ENCODE measurements around the gene SDCCAG8. TPM values are rescaled to one million over a fixed set of nuclear protein-coding genes. Genes with fewer than 3 reads are reported as not detected.

SDCCAG8 gene
- total RNA-seq, 1 experiment from 2014 or later, result 17.2 TPM

DNA sequence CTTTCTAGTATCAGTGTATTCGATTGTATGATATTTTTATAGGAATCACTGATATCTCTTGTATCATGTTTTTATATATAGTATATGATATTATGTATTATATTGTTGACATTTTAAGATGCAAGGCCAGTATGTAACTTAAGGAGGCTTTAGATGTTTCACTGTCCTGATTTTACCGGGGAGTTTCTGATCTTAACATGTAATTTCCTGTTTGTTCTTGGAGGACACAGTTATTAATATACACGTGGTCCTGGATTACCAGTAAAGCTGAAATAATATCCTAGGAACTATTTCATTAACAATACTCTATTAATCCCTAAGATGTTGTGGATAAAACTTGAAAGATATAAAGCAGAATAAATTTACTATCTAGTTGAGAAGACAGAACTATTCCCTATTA is 19.5 kb downstream of the SDCCAG8 start:
- Histone ChIP-seq H3K27ac (no peak overlapping the region), H3K27me3 (replicated peaks) (no peaks in the 10 kb centered on the region; the same call in 1 of the 2 replicates), H3K4me1 (replicated peaks) (peaks cover 9% of the 10 kb centered on the region), H3K4me3 (no peak overlapping the region), H3K36me3 (peaks cover 21% of the 10 kb centered on the region), H3K9me3 (replicated peaks) (no peaks in the 10 kb centered on the region)
- DNase-seq (ENCODE audit: low read depth in 1 of 2, low spot score in 2 of 2), result no peak

DNA sequence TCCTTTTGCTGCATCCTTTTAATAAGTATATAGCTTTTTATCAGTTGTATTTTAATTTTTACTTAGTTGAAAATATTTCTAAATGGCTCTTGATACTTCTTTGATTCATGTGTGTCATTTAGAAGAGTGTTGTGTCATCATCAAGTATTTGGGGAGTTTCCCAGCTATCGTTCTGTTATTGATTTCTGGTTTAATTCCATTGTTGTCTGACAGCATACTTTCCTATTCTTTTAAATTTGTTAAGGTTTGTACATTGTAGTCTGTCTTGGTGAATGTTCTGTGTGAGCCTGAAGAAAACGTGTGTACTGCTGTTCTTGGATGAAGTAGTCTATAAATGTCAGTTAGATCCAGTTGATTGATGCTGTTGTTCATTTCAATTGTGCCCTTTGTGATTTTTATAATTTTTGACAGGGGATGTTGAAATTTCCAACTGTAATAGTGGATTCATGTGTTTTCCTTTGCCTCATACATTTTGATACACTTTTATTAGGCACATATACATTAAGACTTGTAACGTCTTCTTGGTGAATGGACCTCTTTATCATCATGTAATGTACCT is 24.8 kb downstream of the SDCCAG8 start:
- Histone ChIP-seq H3K27me3 (replicated peaks) (no peaks in the 10 kb centered on the region; the same call in 1 of the 2 replicates), H3K4me1 (replicated peaks) (no peaks in the 10 kb centered on the region), H3K4me3 (no peak overlapping the region), H3K36me3 (peaks cover 17% of the 10 kb centered on the region), H3K9me3 (replicated peaks) (no peaks in the 10 kb centered on the region), H3K27ac (no peak overlapping the region)
- DNase-seq (ENCODE audit: low read depth in 1 of 2, low spot score in 2 of 2), result no peak

DNA sequence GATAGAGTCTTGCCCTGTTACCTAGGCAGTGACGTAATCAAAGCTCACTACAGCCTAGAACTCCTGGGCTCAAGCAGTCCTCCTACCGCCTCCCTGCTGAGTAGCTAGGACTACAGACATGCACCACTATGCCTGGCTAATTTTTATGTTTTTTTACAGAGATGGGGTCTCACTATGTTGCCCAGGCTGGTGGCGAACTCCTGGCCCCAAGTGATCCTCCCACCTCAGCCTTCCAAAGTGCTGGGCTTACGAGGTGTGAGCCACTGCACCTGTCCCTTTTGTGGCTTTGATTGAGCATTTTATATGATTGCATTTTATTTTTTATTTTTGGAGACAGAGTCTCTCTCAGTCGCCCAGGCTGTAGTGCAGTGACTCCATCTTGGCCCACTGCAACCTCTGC is 25.8 kb downstream of the SDCCAG8 start:
- no peaks in the 10 kb centered on the region; the same call in 1 of the 2 replicates for H3K4me1 ChIP-seq (replicated peaks)

DNA sequence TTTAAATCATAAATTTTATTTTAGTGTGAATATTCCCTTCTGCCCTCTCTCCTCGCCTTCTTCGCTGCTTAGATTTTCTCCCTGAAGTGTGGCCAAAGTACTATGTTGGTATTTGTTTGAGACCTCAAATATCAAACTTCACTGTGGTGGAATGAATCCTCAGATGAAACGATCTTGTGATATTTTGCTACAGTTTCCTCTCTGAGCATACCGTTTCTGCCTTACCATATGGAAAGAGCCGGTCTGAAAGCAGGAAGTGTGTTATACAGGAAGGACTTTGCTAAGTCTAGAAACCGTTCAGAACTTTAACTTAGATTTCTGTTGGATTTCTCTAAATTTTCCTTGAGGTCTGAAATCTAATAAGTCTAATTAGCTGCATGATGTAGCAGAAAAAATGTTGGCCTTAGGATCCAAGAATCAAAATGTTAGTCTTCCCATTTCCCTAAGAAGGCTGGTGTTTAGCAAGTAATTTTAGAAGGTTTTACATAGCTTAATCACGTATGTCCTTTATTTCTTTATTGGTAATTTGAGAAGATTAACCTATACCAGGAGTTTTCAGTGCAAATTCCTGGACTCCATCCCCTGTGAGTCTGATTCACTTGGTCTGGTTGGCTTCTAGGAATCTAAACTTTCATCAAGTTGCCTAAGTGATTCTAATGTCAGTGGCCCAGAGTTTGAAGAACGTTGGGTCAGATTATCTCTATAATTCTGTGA is 30.7 kb downstream of the SDCCAG8 start:
- Histone ChIP-seq H3K27ac (0 out of 2 replicates have a peak overlapping the region, but pooled peaks have one; percentile 6), H3K36me3 (peaks cover 22% of the 10 kb centered on the region), H3K4me1 (replicated peaks) (peaks cover 15% of the 10 kb centered on the region), H3K9me3 (replicated peaks) (no peaks in the 10 kb centered on the region), H3K4me3 (no peak overlapping the region), H3K27me3 (replicated peaks) (no peaks in the 10 kb centered on the region)
- no peak for DNase-seq (ENCODE audit: low read depth in 1 of 2, low spot score in 2 of 2)

More for the DNA sequence above, 25.8 kb downstream of the SDCCAG8 start:
- Histone ChIP-seq H3K27me3 (replicated peaks) (no peaks in the 10 kb centered on the region; the same call in 1 of the 2 replicates), H3K4me3 (no peak overlapping the region), H3K9me3 (replicated peaks) (no peaks in the 10 kb centered on the region), H3K36me3 (peaks cover 24% of the 10 kb centered on the region), H3K27ac (no peak overlapping the region)
- no peak for DNase-seq (ENCODE audit: low read depth in 1 of 2, low spot score in 2 of 2)

DNA sequence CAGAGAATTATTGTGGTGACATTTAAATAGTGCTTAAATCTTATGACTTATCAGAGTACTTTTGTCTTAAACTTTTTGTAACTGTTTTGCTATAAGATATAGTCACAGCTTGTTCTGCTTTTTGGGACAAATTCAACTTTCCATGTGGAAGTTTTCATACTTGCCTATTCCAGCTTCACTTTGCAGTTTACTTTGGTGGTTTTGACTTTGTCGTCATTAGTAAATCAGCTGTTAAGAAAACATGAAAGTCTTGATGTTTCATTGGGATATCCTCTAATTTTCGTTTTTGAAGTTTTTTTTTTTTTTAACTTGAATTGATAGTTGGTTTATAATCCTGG is 31.3 kb downstream of the SDCCAG8 start:
- Histone ChIP-seq H3K9me3 (replicated peaks) (no peaks in the 10 kb centered on the region), H3K27me3 (replicated peaks) (no peaks in the 10 kb centered on the region), H3K4me1 (replicated peaks) (peaks cover 15% of the 10 kb centered on the region), H3K4me3 (no peak overlapping the region), H3K27ac (peak overlapping the region; percentile 6; the same call in 1 of the 2 replicates), H3K36me3 (peaks cover 22% of the 10 kb centered on the region)
- no peak for DNase-seq (ENCODE audit: low read depth in 1 of 2, low spot score in 2 of 2)

DNA sequence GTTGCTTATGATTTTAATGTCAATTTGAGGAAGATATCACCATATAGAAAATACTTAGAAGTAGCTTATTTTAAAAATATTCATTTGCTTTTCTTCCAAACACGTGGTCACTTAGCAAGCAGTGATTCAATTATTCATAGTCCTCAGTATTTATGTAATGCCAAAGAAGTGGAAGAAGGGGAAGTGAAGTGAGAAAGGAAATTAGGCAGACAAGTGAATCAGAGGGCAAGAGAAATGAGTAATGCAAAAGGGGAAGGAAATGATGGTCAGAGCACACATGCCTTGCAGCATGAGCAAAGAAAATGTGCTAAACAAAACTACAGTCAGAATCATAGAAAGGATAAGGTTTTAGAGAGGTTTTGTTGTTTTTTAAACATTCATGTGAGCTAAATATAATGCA is 31.8 kb downstream of the SDCCAG8 start:
- peak overlapping the region; percentile 6 for H3K27ac ChIP-seq

DNA sequence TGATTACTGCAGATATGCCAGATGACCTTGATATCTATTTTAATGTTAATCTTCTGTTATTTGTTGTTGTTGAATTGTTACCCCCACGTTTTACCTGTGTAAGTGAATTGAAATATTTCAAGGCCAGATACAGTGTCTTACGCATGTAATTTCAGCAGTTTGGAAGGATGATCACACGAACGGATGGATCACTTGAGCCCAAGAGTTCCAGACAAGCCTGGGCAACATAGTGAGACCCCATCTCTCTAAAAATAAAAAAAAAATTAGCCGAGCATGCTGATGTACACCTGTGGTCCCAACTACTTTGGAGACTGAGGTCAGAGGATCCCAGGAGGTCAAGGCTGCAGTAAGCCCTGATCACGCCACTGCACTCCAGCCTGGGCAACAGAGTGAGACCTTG is 32.2 kb downstream of the SDCCAG8 start:
- Histone ChIP-seq H3K9me3 (replicated peaks) (no peaks in the 10 kb centered on the region), H3K27me3 (replicated peaks) (no peaks in the 10 kb centered on the region), H3K4me1 (replicated peaks) (peaks cover 15% of the 10 kb centered on the region), H3K36me3 (peaks cover 22% of the 10 kb centered on the region), H3K27ac (peak overlapping the region; percentile 3; the same call in 1 of the 2 replicates), H3K4me3 (no peak overlapping the region)
- no peak for DNase-seq (ENCODE audit: low read depth in 1 of 2, low spot score in 2 of 2)

More for the DNA sequence above, 31.8 kb downstream of the SDCCAG8 start:
- Histone ChIP-seq H3K27me3 (replicated peaks) (no peaks in the 10 kb centered on the region), H3K9me3 (replicated peaks) (no peaks in the 10 kb centered on the region), H3K36me3 (peaks cover 22% of the 10 kb centered on the region), H3K4me1 (replicated peaks) (peaks cover 15% of the 10 kb centered on the region), H3K4me3 (no peak overlapping the region)
- peak in 1 of 2 experiments; percentile 35 for DNase-seq (ENCODE audit: low read depth in 1 of 2, low spot score in 2 of 2)

DNA sequence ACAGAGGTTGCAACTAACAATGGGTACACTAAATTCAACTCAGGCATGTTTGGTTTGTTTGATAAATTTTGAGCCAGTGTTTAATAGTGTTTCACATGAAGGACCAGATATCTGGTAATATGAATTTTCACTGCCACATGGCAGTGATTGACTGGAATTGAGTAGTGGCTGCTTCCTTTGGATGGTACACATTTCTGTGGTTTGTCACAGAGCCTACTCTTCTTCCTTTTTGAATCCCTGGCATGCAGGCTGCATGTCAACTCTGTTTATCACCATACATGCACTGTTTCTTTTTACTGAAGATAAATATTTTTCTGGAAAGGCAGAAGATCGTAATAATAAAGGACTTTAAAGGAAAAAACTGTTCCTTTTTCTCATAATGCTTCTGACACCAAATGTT is 35.5 kb downstream of the SDCCAG8 start:
- DNase-seq (ENCODE audit: low read depth in 1 of 2, low spot score in 2 of 2), result no peak
- no peaks in the 10 kb centered on the region for H3K9me3 ChIP-seq (replicated peaks)
- H3K27me3 ChIP-seq (replicated peaks), result no peaks in the 10 kb centered on the region
- no peak overlapping the region for H3K27ac ChIP-seq
- no peak overlapping the region for H3K4me3 ChIP-seq
- peaks cover 15% of the 10 kb centered on the region for H3K4me1 ChIP-seq (replicated peaks)
- peaks cover 24% of the 10 kb centered on the region for H3K36me3 ChIP-seq

DNA sequence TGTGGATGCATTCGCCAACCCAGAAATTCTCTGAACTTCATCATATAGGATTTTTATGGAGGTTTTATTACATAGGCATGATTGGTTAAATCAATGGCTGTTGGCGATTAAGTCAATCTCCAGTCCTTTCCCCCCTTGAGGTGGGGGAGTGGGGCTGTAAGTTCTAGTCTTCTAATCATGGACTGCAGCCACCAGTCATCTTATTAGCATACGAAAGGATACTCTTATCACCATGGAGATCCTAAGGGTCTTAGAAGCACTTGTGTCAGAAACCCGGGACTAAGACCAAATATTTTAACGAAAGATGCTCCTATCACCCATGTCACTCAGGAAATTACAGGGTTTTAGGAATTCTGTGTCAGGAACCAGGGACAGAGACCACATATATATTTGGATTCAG is 36.3 kb downstream of the SDCCAG8 start:
- H3K27me3 ChIP-seq (replicated peaks), result no peaks in the 10 kb centered on the region
- no peak for DNase-seq (ENCODE audit: low read depth in 1 of 2, low spot score in 2 of 2)
- H3K36me3 ChIP-seq, result peaks cover 17% of the 10 kb centered on the region
- peaks cover 12% of the 10 kb centered on the region for H3K4me1 ChIP-seq (replicated peaks)
- H3K27ac ChIP-seq, result no peak overlapping the region
- no peak overlapping the region for H3K4me3 ChIP-seq
- no peaks in the 10 kb centered on the region for H3K9me3 ChIP-seq (replicated peaks)

DNA sequence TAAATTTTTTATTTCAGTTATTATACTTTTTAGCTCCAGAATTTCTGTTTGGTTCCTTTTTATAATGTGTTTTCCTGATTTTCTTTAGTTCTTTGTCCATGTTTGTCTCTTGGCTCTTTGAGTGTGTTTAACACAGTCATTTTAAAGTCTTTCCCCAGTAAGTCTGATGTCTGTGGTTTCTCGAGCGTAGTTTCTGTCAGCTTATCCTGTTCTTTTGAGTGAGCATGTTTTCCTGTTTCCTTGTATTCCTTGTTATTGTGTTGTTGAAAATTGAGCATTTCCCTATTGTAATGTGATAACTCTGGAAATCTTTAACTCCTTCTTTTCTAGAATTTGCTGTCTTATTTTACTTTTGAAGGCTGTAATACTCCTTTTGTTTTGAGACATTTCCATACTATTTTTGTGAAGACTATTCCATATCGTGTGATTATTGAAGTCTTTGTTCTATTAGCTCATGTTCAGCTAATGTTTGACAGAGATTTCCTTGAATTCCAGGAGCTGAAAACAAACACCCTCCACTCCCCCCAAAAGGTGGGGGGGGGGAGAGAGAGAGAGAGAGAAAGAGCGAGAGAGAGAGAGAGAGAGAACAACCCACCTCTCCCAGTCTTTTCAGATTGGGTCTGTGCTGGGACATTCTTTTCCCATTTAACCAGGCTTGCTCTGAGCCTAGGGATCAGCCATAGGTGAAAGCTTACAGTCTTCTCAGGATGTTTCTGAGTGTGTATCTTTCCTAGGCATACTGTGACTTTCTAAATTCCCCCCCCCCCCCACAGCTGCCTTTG is 38.3 kb downstream of the SDCCAG8 start:
- no peaks in the 10 kb centered on the region for H3K9me3 ChIP-seq (replicated peaks)
- H3K4me3 ChIP-seq, result no peak overlapping the region
- H3K27ac ChIP-seq, result no peak overlapping the region
- H3K36me3 ChIP-seq, result peaks cover 21% of the 10 kb centered on the region
- DNase-seq (ENCODE audit: low read depth in 1 of 2, low spot score in 2 of 2), result no peak
- H3K4me1 ChIP-seq (replicated peaks), result no peaks in the 10 kb centered on the region
- no peaks in the 10 kb centered on the region for H3K27me3 ChIP-seq (replicated peaks)

DNA sequence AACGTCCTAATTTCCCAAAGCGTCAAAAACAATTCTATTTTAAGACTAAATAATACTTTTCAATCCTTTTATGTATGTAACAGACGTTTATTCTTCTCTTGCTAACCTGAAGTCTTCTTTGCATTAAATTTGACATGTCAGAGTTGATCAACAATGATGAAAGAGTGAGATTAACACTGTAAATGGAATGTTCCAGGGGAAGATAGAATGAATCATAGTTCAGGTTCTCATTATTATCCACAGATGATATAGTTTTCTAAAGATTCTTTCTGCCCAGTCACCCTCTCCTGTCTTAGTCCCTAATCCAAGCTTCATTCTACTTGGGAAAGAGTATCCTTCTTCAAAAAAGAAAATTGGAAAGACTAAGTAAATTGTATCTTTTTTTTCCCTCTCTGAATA is 38.9 kb downstream of the SDCCAG8 start:
- DNase-seq (ENCODE audit: low read depth in 1 of 2, low spot score in 2 of 2), result no peak
- Histone ChIP-seq H3K27me3 (replicated peaks) (no peaks in the 10 kb centered on the region), H3K4me3 (no peak overlapping the region), H3K36me3 (peaks cover 15% of the 10 kb centered on the region), H3K27ac (no peak overlapping the region), H3K9me3 (replicated peaks) (no peaks in the 10 kb centered on the region), H3K4me1 (replicated peaks) (no peaks in the 10 kb centered on the region)

DNA sequence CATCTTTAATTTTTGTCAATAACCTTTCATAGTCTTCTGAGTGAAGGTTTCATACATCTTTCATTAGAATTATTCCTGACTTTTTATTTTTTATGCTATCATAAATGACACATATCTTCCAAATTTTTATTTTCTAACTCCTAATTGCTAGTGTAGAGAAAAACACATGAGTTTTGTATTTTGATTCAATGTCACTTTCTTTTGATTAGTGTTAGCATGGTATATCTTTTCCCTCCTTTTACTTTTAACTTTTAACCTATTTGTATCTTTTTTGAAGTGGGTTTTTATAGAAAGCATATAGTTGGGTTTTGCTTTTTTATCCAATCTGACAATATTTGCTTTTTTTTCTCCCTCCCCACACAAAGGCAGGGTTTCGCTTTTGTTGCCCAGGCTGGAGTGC is 43.2 kb downstream of the SDCCAG8 start:
- no peaks in the 10 kb centered on the region for H3K27me3 ChIP-seq (replicated peaks)
- no peak overlapping the region for H3K4me3 ChIP-seq
- H3K36me3 ChIP-seq, result peaks cover 15% of the 10 kb centered on the region
- no peaks in the 10 kb centered on the region for H3K4me1 ChIP-seq (replicated peaks)
- no peak overlapping the region for H3K27ac ChIP-seq
- H3K9me3 ChIP-seq (replicated peaks), result no peaks in the 10 kb centered on the region
- no peak for DNase-seq (ENCODE audit: low read depth in 1 of 2, low spot score in 2 of 2)

DNA sequence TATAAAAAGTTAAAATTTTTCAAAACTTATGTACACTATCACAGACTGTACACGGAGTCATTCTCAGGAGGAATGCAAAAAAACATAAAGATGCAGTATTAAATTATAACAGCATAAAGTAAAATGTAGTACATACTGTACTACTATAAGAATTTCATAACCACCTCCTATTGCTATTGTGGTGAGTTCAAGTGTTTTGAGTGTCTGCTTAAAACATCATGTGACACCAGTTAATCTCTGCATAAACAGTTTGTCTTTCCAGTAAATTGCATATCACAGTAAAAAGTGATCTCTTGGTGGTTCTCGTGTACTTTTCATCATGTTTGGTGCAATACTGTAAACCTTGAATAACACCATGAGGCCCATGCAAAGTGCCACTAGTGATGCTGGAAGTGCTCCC is 45.2 kb downstream of the SDCCAG8 start:
- Histone ChIP-seq H3K27ac (no peak overlapping the region), H3K4me1 (replicated peaks) (no peaks in the 10 kb centered on the region), H3K9me3 (replicated peaks) (no peaks in the 10 kb centered on the region), H3K27me3 (replicated peaks) (no peaks in the 10 kb centered on the region), H3K4me3 (no peak overlapping the region), H3K36me3 (peaks cover 17% of the 10 kb centered on the region)
- no peak for DNase-seq (ENCODE audit: low read depth in 1 of 2, low spot score in 2 of 2)

DNA sequence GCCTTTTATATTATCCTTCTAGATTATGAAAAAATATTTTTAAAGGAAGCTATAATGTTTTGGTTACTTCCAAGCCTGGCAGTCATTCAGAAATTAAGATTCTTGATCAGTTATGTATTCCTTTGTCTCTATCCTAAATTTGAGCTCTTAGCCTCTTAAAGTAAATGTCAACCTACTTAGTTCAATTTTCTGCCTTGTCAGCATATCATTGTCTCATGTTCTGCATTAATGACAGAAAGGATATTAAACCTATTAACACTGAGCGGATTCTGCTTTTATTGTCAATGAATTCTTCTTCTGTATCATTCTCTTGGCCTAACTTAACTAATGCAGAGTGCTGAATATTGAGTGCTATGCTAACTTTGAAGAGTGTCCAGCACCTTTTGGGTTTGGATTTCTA is 56.0 kb downstream of the SDCCAG8 start:
- Histone ChIP-seq H3K36me3 (peaks cover 18% of the 10 kb centered on the region), H3K9me3 (replicated peaks) (no peaks in the 10 kb centered on the region), H3K27me3 (replicated peaks) (no peaks in the 10 kb centered on the region), H3K4me3 (no peak overlapping the region), H3K4me1 (replicated peaks) (no peaks in the 10 kb centered on the region), H3K27ac (no peak overlapping the region)
- no peak for DNase-seq (ENCODE audit: low read depth in 1 of 2, low spot score in 2 of 2)

All from SJSA1 (cell line).